Hematopoietic multipotent progenitor cell treated with erythropoietin and hydrocortisone succinate and interleukin-3 and kit ligand, for 4 days (in vitro differentiated cells): ENCODE measurements around the gene ZNF205.
"Not testable (repeated sequence)": the region's sequence is repeated elsewhere in the genome, so short reads cannot be mapped to it uniquely, and the experiment has no call there.

Experiments
- DNase-seq: peaks from one replicate; pipeline ENCODE4 v3.0.0-alpha.2; 2015

Gene ZNF205

GRCh38 chr16:3150346-3151218, 38.2 kb downstream of the ZNF205 start:
- DNase-seq: peak; percentile 98

GRCh38 chr16:3152027-3152276, 39.6 kb downstream of the ZNF205 start:
- DNase-seq: no peak

GRCh38 chr16:3152277-3152990, 40.0 kb downstream of the ZNF205 start:
- DNase-seq: peak; percentile 96

- DNase-seq: no peak
These were observed 40.6 kb downstream of the ZNF205 start for GRCh38 chr16:3152991-3153368.

- DNase-seq: no peak
These were observed 42.8 kb downstream of the ZNF205 start for GRCh38 chr16:3155181-3155580.

GRCh38 chr16:3155972-3156371, 43.6 kb downstream of the ZNF205 start:
- no peak for DNase-seq

- DNase-seq: peak; percentile 92
These were observed 45.0 kb downstream of the ZNF205 start for GRCh38 chr16:3157229-3158025.

- DNase-seq: no peak
These were observed 45.7 kb downstream of the ZNF205 start for GRCh38 chr16:3158026-3158509.

GRCh38 chr16:3158510-3159314, 46.3 kb downstream of the ZNF205 start:
- peak; percentile 91 for DNase-seq

- no peak for DNase-seq
These were observed 49.0 kb downstream of the ZNF205 start for GRCh38 chr16:3161235-3162018.

- DNase-seq: no peak
These were observed 52.0 kb downstream of the ZNF205 start for GRCh38 chr16:3164121-3164991.

GRCh38 chr16:3165111-3165822, 52.9 kb downstream of the ZNF205 start:
- DNase-seq: no peak

GRCh38 chr16:3166505-3166886, 54.1 kb downstream of the ZNF205 start:
- no peak for DNase-seq

- not testable (repeated sequence) for DNase-seq
These were observed 56.3 kb downstream of the ZNF205 start for GRCh38 chr16:3168729-3169128.
